Measurements from ENCODE around the gene TMEM151B. TPM values are rescaled to one million over a fixed set of nuclear protein-coding genes. Genes with fewer than 3 reads are reported as not detected.

The TMEM151B gene
- total RNA-seq, 2 donors from 2014 or later: 0.12 to 0.19 TPM

DNA sequence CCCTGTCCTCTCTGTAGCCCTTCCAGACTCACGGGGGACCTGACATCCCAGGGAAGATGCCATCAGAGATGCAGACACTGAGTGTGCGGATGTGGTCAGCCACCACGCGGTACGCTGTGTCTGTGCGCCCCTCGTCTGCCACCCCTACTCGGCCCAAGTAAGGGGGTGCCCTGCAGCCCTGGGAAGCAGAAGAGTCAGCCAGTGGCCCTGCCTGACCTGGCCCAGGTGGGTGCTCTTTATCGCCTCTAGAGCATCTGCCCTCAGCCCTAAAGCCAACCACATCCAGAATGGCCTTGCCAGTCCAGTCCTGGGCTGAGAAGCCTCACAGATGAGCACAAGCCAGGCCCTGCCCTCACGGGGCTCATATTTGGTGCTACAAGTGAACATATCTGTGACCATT is 37.0 kb downstream of the TMEM151B start:
- H3K4me3 ChIP-seq: no peak overlapping the region
- TF ChIP-seq, protein P1, sequence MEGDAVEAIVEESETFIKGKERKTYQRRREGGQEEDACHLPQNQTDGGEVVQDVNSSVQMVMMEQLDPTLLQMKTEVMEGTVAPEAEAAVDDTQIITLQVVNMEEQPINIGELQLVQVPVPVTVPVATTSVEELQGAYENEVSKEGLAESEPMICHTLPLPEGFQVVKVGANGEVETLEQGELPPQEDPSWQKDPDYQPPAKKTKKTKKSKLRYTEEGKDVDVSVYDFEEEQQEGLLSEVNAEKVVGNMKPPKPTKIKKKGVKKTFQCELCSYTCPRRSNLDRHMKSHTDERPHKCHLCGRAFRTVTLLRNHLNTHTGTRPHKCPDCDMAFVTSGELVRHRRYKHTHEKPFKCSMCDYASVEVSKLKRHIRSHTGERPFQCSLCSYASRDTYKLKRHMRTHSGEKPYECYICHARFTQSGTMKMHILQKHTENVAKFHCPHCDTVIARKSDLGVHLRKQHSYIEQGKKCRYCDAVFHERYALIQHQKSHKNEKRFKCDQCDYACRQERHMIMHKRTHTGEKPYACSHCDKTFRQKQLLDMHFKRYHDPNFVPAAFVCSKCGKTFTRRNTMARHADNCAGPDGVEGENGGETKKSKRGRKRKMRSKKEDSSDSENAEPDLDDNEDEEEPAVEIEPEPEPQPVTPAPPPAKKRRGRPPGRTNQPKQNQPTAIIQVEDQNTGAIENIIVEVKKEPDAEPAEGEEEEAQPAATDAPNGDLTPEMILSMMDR (IDR thresholded peaks at IDR 0.05): no peak
- DNase-seq: no peak
- no peaks in the 10 kb centered on the region for H3K9me3 ChIP-seq
- H3K36me3 ChIP-seq: no peaks in the 10 kb centered on the region
- H3K9ac ChIP-seq (ENCODE audit: low read depth in 2 of 2, low read length in 2 of 2): no peak overlapping the region
- no peaks in the 10 kb centered on the region for H3K27me3 ChIP-seq
- intact Hi-C loops (cut with DNase I): no loop called here
- H3K4me1 ChIP-seq: no peaks in the 10 kb centered on the region
- H3K27ac ChIP-seq: no peak overlapping the region

GRCh38 chr6:44309092-44309491 is 38.8 kb downstream of the TMEM151B start:
- Histone ChIP-seq H3K4me1 (no peaks in the 10 kb centered on the region), H3K9me3 (no peaks in the 10 kb centered on the region), H3K9ac (ENCODE audit: low read depth in 2 of 2, low read length in 2 of 2) (no peak overlapping the region), H3K27me3 (no peaks in the 10 kb centered on the region), H3K36me3 (no peaks in the 10 kb centered on the region), H3K4me3 (no peak overlapping the region), H3K27ac (no peak overlapping the region)
- DNase-seq: no peak
- intact Hi-C loops (cut with DNase I): no loop called here
- TF ChIP-seq, protein P1 (IDR thresholded peaks at IDR 0.05): no peak

DNA sequence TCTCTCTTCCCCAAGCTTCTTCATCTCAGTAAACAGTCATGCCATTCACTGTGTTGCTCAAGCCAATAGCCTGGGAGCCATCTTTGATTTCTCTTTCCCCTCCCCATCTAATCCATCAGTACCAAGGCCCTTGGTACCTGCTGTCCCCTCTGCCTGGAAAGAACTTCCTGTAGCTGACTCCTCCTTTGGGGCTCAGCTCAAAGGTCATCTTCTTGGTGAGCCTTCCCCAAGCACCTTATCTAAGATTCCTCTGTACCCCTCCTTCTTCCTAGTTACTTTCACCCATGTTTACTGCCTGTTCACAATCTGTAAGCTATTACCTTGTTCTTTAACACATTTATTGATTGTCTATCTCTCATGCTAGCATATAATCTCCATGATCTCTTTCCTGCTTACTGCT is 39.4 kb downstream of the TMEM151B start:
- intact Hi-C loops (cut with DNase I): no loop called here
- Histone ChIP-seq H3K27me3 (no peaks in the 10 kb centered on the region), H3K4me3 (no peak overlapping the region), H3K9me3 (no peaks in the 10 kb centered on the region), H3K4me1 (no peaks in the 10 kb centered on the region), H3K27ac (no peak overlapping the region), H3K9ac (ENCODE audit: low read depth in 2 of 2, low read length in 2 of 2) (no peak overlapping the region), H3K36me3 (no peaks in the 10 kb centered on the region)
- no peak for DNase-seq
- TF ChIP-seq, protein P1 (IDR thresholded peaks at IDR 0.05): no peak

GRCh38 chr6:44310241-44310640 is 40.0 kb downstream of the TMEM151B start:
- no peak overlapping the region for H3K27ac ChIP-seq
- H3K4me1 ChIP-seq: no peaks in the 10 kb centered on the region
- TF ChIP-seq, protein P1 (IDR thresholded peaks at IDR 0.05): no peak
- H3K27me3 ChIP-seq: no peaks in the 10 kb centered on the region
- H3K36me3 ChIP-seq: no peaks in the 10 kb centered on the region
- no peak overlapping the region for H3K4me3 ChIP-seq
- intact Hi-C loops (cut with DNase I): no loop called here
- no peak overlapping the region for H3K9ac ChIP-seq (ENCODE audit: low read depth in 2 of 2, low read length in 2 of 2)
- DNase-seq: no peak
- no peaks in the 10 kb centered on the region for H3K9me3 ChIP-seq

DNA sequence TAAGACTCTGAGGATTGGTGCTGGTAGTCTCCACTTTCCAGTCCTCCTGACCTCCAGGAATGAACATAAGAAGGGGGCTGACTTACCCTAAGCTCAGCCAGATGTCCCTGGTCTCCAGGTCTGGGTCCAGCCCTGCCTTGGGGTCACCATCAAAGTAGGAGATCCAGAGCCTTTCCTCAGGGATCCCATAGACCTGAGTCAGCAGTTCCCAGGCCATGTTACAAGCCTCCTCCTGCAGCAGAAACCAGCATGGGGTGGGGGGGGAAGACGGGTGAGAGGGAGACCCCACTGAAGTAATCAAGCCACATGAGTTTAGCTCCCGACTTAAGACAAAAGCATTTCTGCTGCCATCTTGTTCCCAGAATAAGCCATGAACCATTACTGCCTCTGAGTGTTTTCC is 41.1 kb downstream of the TMEM151B start:
- H3K4me1 ChIP-seq: no peaks in the 10 kb centered on the region
- H3K4me3 ChIP-seq: no peak overlapping the region
- intact Hi-C loops (cut with DNase I): no loop called here
- H3K9ac ChIP-seq (ENCODE audit: low read depth in 2 of 2, low read length in 2 of 2): no peak overlapping the region
- no peaks in the 10 kb centered on the region for H3K27me3 ChIP-seq
- no peak overlapping the region for H3K27ac ChIP-seq
- no peaks in the 10 kb centered on the region for H3K9me3 ChIP-seq
- DNase-seq: no peak
- TF ChIP-seq, protein P1 (IDR thresholded peaks at IDR 0.05): no peak
- H3K36me3 ChIP-seq: no peaks in the 10 kb centered on the region

DNA sequence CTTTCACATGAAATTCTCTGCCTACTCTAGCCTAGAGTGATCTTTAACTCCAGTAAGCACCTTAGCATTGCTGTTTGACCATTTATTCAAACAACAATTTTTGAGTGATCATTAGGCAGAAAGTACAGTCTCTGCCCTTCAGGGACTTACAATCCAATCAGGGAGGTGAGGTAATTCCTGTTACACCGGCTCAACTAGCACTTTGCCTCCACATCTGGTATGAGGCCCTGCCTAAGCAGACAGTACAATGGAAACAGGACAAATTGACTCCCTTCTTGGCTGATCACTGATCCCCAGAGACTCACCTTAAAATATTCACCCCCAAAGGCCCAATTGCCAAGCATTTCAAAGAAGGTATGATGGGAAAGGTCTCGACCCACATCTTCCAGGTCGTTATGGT is 41.5 kb downstream of the TMEM151B start:
- Histone ChIP-seq H3K27me3 (no peaks in the 10 kb centered on the region), H3K9me3 (no peaks in the 10 kb centered on the region), H3K36me3 (no peaks in the 10 kb centered on the region), H3K27ac (no peak overlapping the region), H3K4me3 (no peak overlapping the region), H3K4me1 (no peaks in the 10 kb centered on the region), H3K9ac (ENCODE audit: low read depth in 2 of 2, low read length in 2 of 2) (no peak overlapping the region)
- DNase-seq: no peak
- intact Hi-C loops (cut with DNase I): no loop called here
- TF ChIP-seq, protein P1 (IDR thresholded peaks at IDR 0.05): no peak

Measured in colonic mucosa (tissue), 4 donors.